ENCODE results near the gene ZBTB7C. TPM values are rescaled to one million over a fixed set of nuclear protein-coding genes. Genes with fewer than 3 reads are reported as not detected.

ZBTB7C gene
- total RNA-seq, 1 experiment from 2014 or later, result 0.32 TPM

DNA sequence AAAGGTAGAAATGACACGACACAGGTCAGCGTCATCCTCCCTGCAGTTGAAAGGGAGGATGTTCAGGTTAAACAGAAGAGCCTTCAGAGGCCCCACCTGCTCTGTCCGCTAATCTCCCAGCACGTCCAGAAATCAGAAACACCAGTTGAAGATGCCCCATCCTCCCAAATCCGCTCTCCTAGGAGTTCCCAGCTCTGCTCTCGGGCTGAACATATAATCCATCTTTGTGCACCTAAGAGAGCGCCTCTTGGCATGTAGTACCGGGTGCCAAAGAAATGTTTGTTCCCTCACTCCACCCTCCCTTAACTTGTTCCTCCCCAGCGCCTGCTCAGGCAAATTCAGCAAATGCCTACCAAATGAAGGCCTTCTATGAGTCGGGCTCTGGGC is 333.5 kb downstream of the ZBTB7C start:
- H3K36me3 ChIP-seq (ENCODE audit: insufficient read depth, low read length, poor library complexity, severe bottlenecking), result no peaks in the 10 kb centered on the region
- intact Hi-C loops (cut with micrococcal nuclease; ENCODE audit: unreplicated experiment), result no loop called here
- no TSS peak for BruUV-seq (replicated peaks)
- TF ChIP-seq EZH2 (IDR thresholded peaks at IDR 0.05; ENCODE audit: borderline replicate concordance, low read depth, low read length, poor library complexity, severe bottlenecking) (no peak), CTCF (conservative IDR thresholded peaks at IDR 0.05; ENCODE audit: low read depth, low read length) (no peak)
- no peaks in the 10 kb centered on the region for H3K9me3 ChIP-seq (ENCODE audit: low read depth, low read length, poor library complexity, severe bottlenecking)
- ChIA-PET CTCF (no interaction called here), POLR2A (ENCODE audit: low non-redundant PET) (no interaction called here)
- no peak overlapping the region for H3K27ac ChIP-seq (ENCODE audit: low read depth, low read length, poor library complexity, severe bottlenecking)
- H3K4me1 ChIP-seq (ENCODE audit: insufficient read depth, low read length, poor library complexity, severe bottlenecking), result no peaks in the 10 kb centered on the region
- no peak for DNase-seq (ENCODE audit: low spot score)
- no peak overlapping the region for H3K4me3 ChIP-seq (ENCODE audit: low read depth, low read length, poor library complexity, severe bottlenecking)
- H3K27me3 ChIP-seq (replicated peaks; ENCODE audit: insufficient read depth, low read depth, low read length, poor library complexity), result no peaks in the 10 kb centered on the region

GRCh38 chr18:48074929-48075706 is 334.1 kb downstream of the ZBTB7C start:
- TF ChIP-seq CTCF (conservative IDR thresholded peaks at IDR 0.05; ENCODE audit: low read depth, low read length) (no peak), EZH2 (IDR thresholded peaks at IDR 0.05; ENCODE audit: borderline replicate concordance, low read depth, low read length, poor library complexity, severe bottlenecking) (no peak)
- DNase-seq (ENCODE audit: low spot score), result no peak
- Histone ChIP-seq H3K36me3 (ENCODE audit: insufficient read depth, low read length, poor library complexity, severe bottlenecking) (no peaks in the 10 kb centered on the region), H3K4me1 (ENCODE audit: insufficient read depth, low read length, poor library complexity, severe bottlenecking) (no peaks in the 10 kb centered on the region), H3K9me3 (ENCODE audit: low read depth, low read length, poor library complexity, severe bottlenecking) (no peaks in the 10 kb centered on the region), H3K27ac (ENCODE audit: low read depth, low read length, poor library complexity, severe bottlenecking) (no peak overlapping the region), H3K4me3 (ENCODE audit: low read depth, low read length, poor library complexity, severe bottlenecking) (no peak overlapping the region), H3K27me3 (replicated peaks; ENCODE audit: insufficient read depth, low read depth, low read length, poor library complexity) (no peaks in the 10 kb centered on the region)
- ChIA-PET POLR2A (ENCODE audit: low non-redundant PET) (no interaction called here), CTCF (no interaction called here)
- no TSS peak for BruUV-seq (replicated peaks)
- intact Hi-C loops (cut with micrococcal nuclease; ENCODE audit: unreplicated experiment), result no loop called here

GRCh38 chr18:48073211-48073930 is 335.8 kb downstream of the ZBTB7C start:
- no peaks in the 10 kb centered on the region for H3K4me1 ChIP-seq (ENCODE audit: insufficient read depth, low read length, poor library complexity, severe bottlenecking)

More at GRCh38 chr18:48073211-48073930, 335.8 kb downstream of the ZBTB7C start:
- Histone ChIP-seq H3K36me3 (ENCODE audit: insufficient read depth, low read length, poor library complexity, severe bottlenecking) (no peaks in the 10 kb centered on the region), H3K27me3 (replicated peaks; ENCODE audit: insufficient read depth, low read depth, low read length, poor library complexity) (no peaks in the 10 kb centered on the region), H3K27ac (ENCODE audit: low read depth, low read length, poor library complexity, severe bottlenecking) (no peak overlapping the region), H3K9me3 (ENCODE audit: low read depth, low read length, poor library complexity, severe bottlenecking) (no peaks in the 10 kb centered on the region), H3K4me3 (ENCODE audit: low read depth, low read length, poor library complexity, severe bottlenecking) (no peak overlapping the region)
- ChIA-PET POLR2A (ENCODE audit: low non-redundant PET) (no interaction called here), CTCF (no interaction called here)
- no peak for DNase-seq (ENCODE audit: low spot score)
- intact Hi-C loops (cut with micrococcal nuclease; ENCODE audit: unreplicated experiment), result no loop called here
- TF ChIP-seq EZH2 (IDR thresholded peaks at IDR 0.05; ENCODE audit: borderline replicate concordance, low read depth, low read length, poor library complexity, severe bottlenecking) (no peak), CTCF (conservative IDR thresholded peaks at IDR 0.05; ENCODE audit: low read depth, low read length) (no peak)
- BruUV-seq (replicated peaks), result no TSS peak
